Measurements from ENCODE around the gene XPO5. TPM values are rescaled to one million over a fixed set of nuclear protein-coding genes. Genes with fewer than 3 reads are reported as not detected.
A peak's percentile ranks its signal among the peaks of the same experiment; 100 is the strongest.

Gene XPO5
- polyA plus RNA-seq, 1 experiment: 31.5 TPM

DNA sequence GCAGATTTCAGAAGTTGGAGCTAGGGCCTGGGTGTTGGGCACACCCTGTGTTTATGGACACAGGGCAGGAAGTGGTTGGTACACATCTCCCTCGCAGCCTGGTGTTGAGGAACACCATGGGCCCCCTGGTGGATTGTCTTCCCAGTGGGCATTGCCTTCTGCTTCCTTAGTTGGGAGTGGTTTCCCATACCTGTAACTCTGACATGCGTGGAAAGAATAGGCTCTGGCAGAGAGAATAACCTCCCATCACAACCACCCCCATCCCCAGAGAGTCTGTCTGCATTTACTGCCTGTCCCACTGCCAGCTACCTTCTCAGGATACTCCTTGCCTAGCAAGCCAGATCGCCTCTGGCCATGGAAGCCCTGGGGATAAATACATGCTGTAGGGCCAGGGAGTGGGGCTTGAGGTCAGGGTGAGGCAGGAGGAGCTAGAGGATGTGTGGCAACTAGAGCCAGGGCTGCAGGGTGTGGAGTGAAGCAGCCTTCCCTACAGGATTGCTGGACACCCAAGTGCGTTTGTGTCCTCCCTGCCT, 80.4 kb downstream of the XPO5 start:
- CTCF ChIA-PET: interaction anchor here (0.6 to 6.6 kb wide), 8 partner anchors 9 to 266 kb away, joined by 3 to 54 read pairs (median 4); partner anchors contain the start of genes DNPH1 and LRRC73
- peak; percentile 27; the same call in 1 of the 2 replicates for TF ChIP-seq CTCF (IDR thresholded peaks at IDR 0.05; ENCODE audit: low read depth, low read length)
- H3K27ac ChIP-seq (ENCODE audit: low read depth, low read length): peak overlapping the region; percentile 68
- no peak for DNase-seq (ENCODE audit: low read depth, low spot score)
- no peaks in the 10 kb centered on the region; the same call in 1 of the 2 replicates for H3K9me3 ChIP-seq (ENCODE audit: control insufficient read depth, insufficient read depth, low read length)
- POLR2A ChIA-PET: interaction anchor here (0.6 to 2.1 kb wide), 2 partner anchors 9 to 18 kb away, joined by 6 to 8 read pairs; partner anchors contain the start of gene TJAP1
- no peaks in the 10 kb centered on the region for H3K27me3 ChIP-seq (ENCODE audit: control insufficient read depth, insufficient read depth, low read length)
- no peak overlapping the region for H3K4me3 ChIP-seq (ENCODE audit: low read depth, low read length)

- Histone ChIP-seq H3K4me3 (ENCODE audit: low read depth, low read length) (no peak overlapping the region), H3K27me3 (ENCODE audit: control insufficient read depth, insufficient read depth, low read length) (no peaks in the 10 kb centered on the region), H3K9me3 (ENCODE audit: control insufficient read depth, insufficient read depth, low read length) (no peaks in the 10 kb centered on the region; the same call in 1 of the 2 replicates), H3K27ac (ENCODE audit: low read depth, low read length) (no peak overlapping the region)
- ChIA-PET POLR2A (interaction anchor here (2.1 kb wide), 1 partner anchor 17 kb away, joined by 6 read pairs; the partner anchor contains the start of gene TJAP1), CTCF (interaction anchor here (0.5 to 6.6 kb wide), 2 partner anchors 13 to 18 kb away, joined by 3 to 54 read pairs; partner anchors contain the start of gene LRRC73)
- TF ChIP-seq CTCF (IDR thresholded peaks at IDR 0.05; ENCODE audit: low read depth, low read length): no peak
- DNase-seq (ENCODE audit: low read depth, low spot score): no peak
Observed at GRCh38 chr6:43494766-43495165, 81.1 kb downstream of the XPO5 start.

DNA sequence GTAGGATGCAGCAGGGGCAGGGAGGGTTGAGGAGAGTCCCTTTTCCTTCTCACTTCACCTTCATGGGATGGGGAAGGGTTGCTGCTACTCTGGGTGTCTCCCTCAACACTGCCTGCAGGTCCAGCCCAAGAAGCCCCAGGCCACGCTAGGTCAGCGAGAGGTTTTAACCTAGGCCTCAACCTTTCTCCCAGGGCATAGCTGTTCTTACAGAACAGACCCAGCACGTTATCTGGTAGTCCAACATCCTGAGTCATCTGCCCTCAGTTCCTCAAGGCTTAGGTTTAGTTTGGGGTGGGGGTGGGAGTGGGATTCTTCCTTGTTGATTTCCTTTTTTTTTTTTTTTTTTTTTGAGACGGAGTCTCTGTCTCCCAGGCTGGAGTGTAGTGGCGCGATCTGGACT, 81.5 kb downstream of the XPO5 start:
- ChIA-PET POLR2A (interaction anchor here (2.1 kb wide), 1 partner anchor 17 kb away, joined by 6 read pairs; the partner anchor contains the start of gene TJAP1), CTCF (interaction anchor here (0.5 to 6.6 kb wide), 4 partner anchors 13 to 233 kb away, joined by 3 to 54 read pairs (median 5); partner anchors contain the start of gene LRRC73)
- Histone ChIP-seq H3K27me3 (ENCODE audit: control insufficient read depth, insufficient read depth, low read length) (no peaks in the 10 kb centered on the region), H3K27ac (ENCODE audit: low read depth, low read length) (no peak overlapping the region), H3K4me3 (ENCODE audit: low read depth, low read length) (no peak overlapping the region), H3K9me3 (ENCODE audit: control insufficient read depth, insufficient read depth, low read length) (no peaks in the 10 kb centered on the region; the same call in 1 of the 2 replicates)
- DNase-seq (ENCODE audit: low read depth, low spot score): no peak
- TF ChIP-seq CTCF (IDR thresholded peaks at IDR 0.05; ENCODE audit: low read depth, low read length): no peak

GRCh38 chr6:43493833-43494232, 82.0 kb downstream of the XPO5 start:
- ChIA-PET CTCF (interaction anchor here (0.6 to 6.6 kb wide), 3 partner anchors 14 to 232 kb away, joined by 3 to 54 read pairs (median 7); partner anchors contain the start of gene LRRC73), POLR2A (interaction anchor here (2.1 kb wide), 1 partner anchor 16 kb away, joined by 6 read pairs; the partner anchor contains the start of gene TJAP1)
- DNase-seq (ENCODE audit: low read depth, low spot score): no peak
- Histone ChIP-seq H3K27ac (ENCODE audit: low read depth, low read length) (no peak overlapping the region), H3K27me3 (ENCODE audit: control insufficient read depth, insufficient read depth, low read length) (no peaks in the 10 kb centered on the region), H3K4me3 (ENCODE audit: low read depth, low read length) (no peak overlapping the region), H3K9me3 (ENCODE audit: control insufficient read depth, insufficient read depth, low read length) (no peaks in the 10 kb centered on the region; the same call in 1 of the 2 replicates)
- no peak for TF ChIP-seq CTCF (IDR thresholded peaks at IDR 0.05; ENCODE audit: low read depth, low read length)

- no peaks in the 10 kb centered on the region for H3K27me3 ChIP-seq (ENCODE audit: control insufficient read depth, insufficient read depth, low read length)
- no peak for TF ChIP-seq CTCF (IDR thresholded peaks at IDR 0.05; ENCODE audit: low read depth, low read length)
- ChIA-PET POLR2A (interaction anchor here (2.1 kb wide), 1 partner anchor 16 kb away, joined by 6 read pairs; the partner anchor contains the start of gene TJAP1), CTCF (interaction anchor here (0.9 to 6.6 kb wide), 3 partner anchors 15 to 107 kb away, joined by 3 to 54 read pairs (median 3); partner anchors contain the start of gene LRRC73)
- no peaks in the 10 kb centered on the region; the same call in 1 of the 2 replicates for H3K9me3 ChIP-seq (ENCODE audit: control insufficient read depth, insufficient read depth, low read length)
- no peak overlapping the region for H3K4me3 ChIP-seq (ENCODE audit: low read depth, low read length)
- no peak overlapping the region for H3K27ac ChIP-seq (ENCODE audit: low read depth, low read length)
- no peak for DNase-seq (ENCODE audit: low read depth, low spot score)
Observed at GRCh38 chr6:43493230-43493629, 82.6 kb downstream of the XPO5 start.
